Effector memory CD4-positive, alpha-beta T cell (primary cell): ENCODE data around the gene CEMIP2.
"Not testable (repeated sequence)": the region's sequence is repeated elsewhere in the genome, so short reads cannot be mapped to it uniquely, and the experiment has no call there.

Experiments
- DNase-seq, 3 donors: peaks; one replicate each; pipeline ENCODE4 v3.0.0-alpha.2; 2020
- H3K27ac ChIP-seq: 2 replicates; pipeline ENCODE4 v1.7.0; 2013; ENCODE audit warnings: mild to moderate bottlenecking, low read length, moderate library complexity; ENCODE audit not compliant: insufficient read depth, poor library complexity, severe bottlenecking
- H3K27me3 ChIP-seq: replicated peaks from 2 replicates; pipeline ENCODE4 v1.7.0; 2013; ENCODE audit warnings: mild to moderate bottlenecking, low read length; ENCODE audit not compliant: insufficient read depth, control insufficient read depth, poor library complexity, severe bottlenecking
- H3K36me3 ChIP-seq: 2 replicates; pipeline ENCODE4 v1.7.0; 2013; ENCODE audit warnings: mild to moderate bottlenecking, low read length, moderate library complexity; ENCODE audit not compliant: control insufficient read depth, insufficient read depth
- H3K4me1 ChIP-seq: 2 replicates; pipeline ENCODE4 v1.7.0; 2013; ENCODE audit warnings: low read length, mild to moderate bottlenecking; ENCODE audit not compliant: control insufficient read depth, insufficient read depth, poor library complexity, severe bottlenecking
- H3K4me3 ChIP-seq: 2 replicates; pipeline ENCODE4 v1.7.0; 2013; ENCODE audit warnings: low read length, low read depth, mild to moderate bottlenecking; ENCODE audit not compliant: insufficient read depth, poor library complexity, severe bottlenecking
- H3K9me3 ChIP-seq: 2 replicates; pipeline ENCODE4 v1.7.0; 2013; ENCODE audit warnings: mild to moderate bottlenecking, low read length, moderate library complexity; ENCODE audit not compliant: control insufficient read depth

The CEMIP2 gene

GRCh38 chr9:71694332-71694731, 74.0 kb downstream of the CEMIP2 start:
- no peak overlapping the region for H3K27ac ChIP-seq
- DNase-seq = no peak
- no peaks in the 10 kb centered on the region for H3K9me3 ChIP-seq
- no peaks in the 10 kb centered on the region for H3K27me3 ChIP-seq
- peaks cover 35% of the 10 kb centered on the region for H3K36me3 ChIP-seq
- H3K4me1 ChIP-seq = no peaks in the 10 kb centered on the region
- no peak overlapping the region for H3K4me3 ChIP-seq

GRCh38 chr9:71693607-71694006, 74.7 kb downstream of the CEMIP2 start:
- Histone ChIP-seq H3K4me1 (no peaks in the 10 kb centered on the region), H3K4me3 (no peak overlapping the region), H3K27me3 (no peaks in the 10 kb centered on the region), H3K9me3 (no peaks in the 10 kb centered on the region), H3K27ac (no peak overlapping the region), H3K36me3 (peaks cover 34% of the 10 kb centered on the region)
- DNase-seq = no peak

GRCh38 chr9:71692337-71692736, 76.0 kb downstream of the CEMIP2 start:
- Histone ChIP-seq H3K36me3 (peaks cover 26% of the 10 kb centered on the region), H3K27ac (no peak overlapping the region), H3K4me1 (no peaks in the 10 kb centered on the region), H3K9me3 (no peaks in the 10 kb centered on the region), H3K4me3 (no peak overlapping the region), H3K27me3 (no peaks in the 10 kb centered on the region)
- DNase-seq = no peak

- H3K36me3 ChIP-seq = peaks cover 24% of the 10 kb centered on the region
- H3K27ac ChIP-seq, H3K9me3 ChIP-seq, H3K27me3 ChIP-seq, H3K4me1 ChIP-seq, H3K4me3 ChIP-seq, DNase-seq: not testable (repeated sequence)
These were observed 76.7 kb downstream of the CEMIP2 start for GRCh38 chr9:71691576-71691975.

GRCh38 chr9:71690689-71691435, 77.5 kb downstream of the CEMIP2 start:
- H3K36me3 ChIP-seq = peaks cover 24% of the 10 kb centered on the region
- no peak for DNase-seq
- H3K27me3 ChIP-seq = no peaks in the 10 kb centered on the region
- no peaks in the 10 kb centered on the region for H3K9me3 ChIP-seq
- H3K27ac ChIP-seq = no peak overlapping the region
- no peak overlapping the region for H3K4me3 ChIP-seq
- H3K4me1 ChIP-seq = peaks cover 8% of the 10 kb centered on the region

- DNase-seq = no peak
- Histone ChIP-seq H3K27ac (no peak overlapping the region), H3K9me3 (no peaks in the 10 kb centered on the region), H3K4me1 (peaks cover 14% of the 10 kb centered on the region), H3K36me3 (peaks cover 24% of the 10 kb centered on the region), H3K27me3 (no peaks in the 10 kb centered on the region), H3K4me3 (no peak overlapping the region)
These were observed 78.1 kb downstream of the CEMIP2 start for GRCh38 chr9:71690063-71690688.

GRCh38 chr9:71687676-71688075, 80.6 kb downstream of the CEMIP2 start:
- H3K4me3 ChIP-seq = no peak overlapping the region
- H3K27me3 ChIP-seq = no peaks in the 10 kb centered on the region
- no peaks in the 10 kb centered on the region for H3K9me3 ChIP-seq
- no peak overlapping the region for H3K27ac ChIP-seq
- H3K4me1 ChIP-seq = peaks cover 30% of the 10 kb centered on the region
- no peak for DNase-seq
- H3K36me3 ChIP-seq = peaks cover 11% of the 10 kb centered on the region

- H3K36me3 ChIP-seq = peaks cover 7% of the 10 kb centered on the region
- no peaks in the 10 kb centered on the region for H3K9me3 ChIP-seq
- no peak overlapping the region for H3K4me3 ChIP-seq
- peaks cover 30% of the 10 kb centered on the region for H3K4me1 ChIP-seq
- no peaks in the 10 kb centered on the region for H3K27me3 ChIP-seq
- no peak for DNase-seq
- no peak overlapping the region for H3K27ac ChIP-seq
These were observed 82.3 kb downstream of the CEMIP2 start for GRCh38 chr9:71685988-71686387.

- Histone ChIP-seq H3K9me3 (no peaks in the 10 kb centered on the region), H3K4me1 (peaks cover 30% of the 10 kb centered on the region), H3K27me3 (no peaks in the 10 kb centered on the region), H3K27ac (no peak overlapping the region), H3K4me3 (no peak overlapping the region), H3K36me3 (peaks cover 7% of the 10 kb centered on the region)
- peak; percentile 9 to 43 (median 20) for DNase-seq
These were observed 82.9 kb downstream of the CEMIP2 start for GRCh38 chr9:71685394-71685793.

- no peak for DNase-seq
- peaks cover 7% of the 10 kb centered on the region for H3K36me3 ChIP-seq
- H3K9me3 ChIP-seq = no peaks in the 10 kb centered on the region
- H3K27me3 ChIP-seq = no peaks in the 10 kb centered on the region
- no peak overlapping the region for H3K27ac ChIP-seq
- peaks cover 30% of the 10 kb centered on the region for H3K4me1 ChIP-seq
- H3K4me3 ChIP-seq = no peak overlapping the region
These were observed 83.7 kb downstream of the CEMIP2 start for GRCh38 chr9:71684566-71684965.
